Liver (tissue), 3 donors: Measurements from ENCODE around the gene VEGFA.

Source experiments
- CTCF ChIP-seq: fragments of 150-350 bp; IDR thresholded peaks from 2 replicates; pipeline ENCODE4 v1.5.1; 2017; ENCODE audit warnings: improper control_type of control experiment, low read depth, low read length; ENCODE audit not compliant: missing input control
- EGR1 ChIP-seq, 2 donors: IDR thresholded peaks; 2 replicates each; pipeline ENCODE4 v1.6.1; 2016 to 2018; ENCODE audit warnings: antibody characterized with exemption in 2 of 2, low read depth in 2 of 2
- GABPA ChIP-seq, 2 donors: IDR thresholded peaks in 1 of 2; conservative IDR thresholded peaks in 1 of 2; 2 replicates each; pipeline ENCODE4 v1.6.1; 2016; ENCODE audit warnings: antibody characterized with exemption in 2 of 2, mild to moderate bottlenecking in 1 of 2, moderate library complexity in 1 of 2
- JUND ChIP-seq, 2 donors: IDR thresholded peaks; 2 replicates each; pipeline ENCODE4 v1.6.1; 2016; ENCODE audit warnings: antibody characterized with exemption in 2 of 2
- MAX ChIP-seq: IDR thresholded peaks from 2 replicates; pipeline ENCODE4 v1.6.1; 2016; ENCODE audit warnings: antibody characterized with exemption
- RAD21 ChIP-seq, 2 donors: IDR thresholded peaks; 2 replicates each; pipeline ENCODE4 v1.6.1; 2016; ENCODE audit warnings: antibody characterized with exemption in 2 of 2, mild to moderate bottlenecking in 2 of 2
- RXRA ChIP-seq, 2 donors: IDR thresholded peaks; 2 replicates each; pipeline ENCODE4 v1.6.1; 2017 to 2018; ENCODE audit warnings: antibody characterized with exemption in 2 of 2, mild to moderate bottlenecking in 1 of 2
- SP1 ChIP-seq: IDR thresholded peaks from 2 replicates; pipeline ENCODE4 v1.6.1; 2018; ENCODE audit warnings: antibody characterized with exemption, mild to moderate bottlenecking
- TAF1 ChIP-seq: conservative IDR thresholded peaks from 2 replicates; pipeline ENCODE4 v1.6.1; 2016; ENCODE audit warnings: antibody characterized with exemption, mild to moderate bottlenecking
- YY1 ChIP-seq: IDR thresholded peaks from 2 replicates; pipeline ENCODE4 v1.6.1; 2016; ENCODE audit warnings: antibody characterized with exemption, mild to moderate bottlenecking
- ZBTB33 ChIP-seq: IDR thresholded peaks from 2 replicates; pipeline ENCODE4 v1.6.1; 2016; ENCODE audit warnings: antibody characterized with exemption
- TF ChIP-seq, protein P1 (sequence below): IDR thresholded peaks from 2 replicates; pipeline ENCODE4 v1.6.1; 2016; ENCODE audit warnings: antibody characterized with exemption, mild to moderate bottlenecking
- donor health status: healthy.
- donor health status: healthy.

DNA sequence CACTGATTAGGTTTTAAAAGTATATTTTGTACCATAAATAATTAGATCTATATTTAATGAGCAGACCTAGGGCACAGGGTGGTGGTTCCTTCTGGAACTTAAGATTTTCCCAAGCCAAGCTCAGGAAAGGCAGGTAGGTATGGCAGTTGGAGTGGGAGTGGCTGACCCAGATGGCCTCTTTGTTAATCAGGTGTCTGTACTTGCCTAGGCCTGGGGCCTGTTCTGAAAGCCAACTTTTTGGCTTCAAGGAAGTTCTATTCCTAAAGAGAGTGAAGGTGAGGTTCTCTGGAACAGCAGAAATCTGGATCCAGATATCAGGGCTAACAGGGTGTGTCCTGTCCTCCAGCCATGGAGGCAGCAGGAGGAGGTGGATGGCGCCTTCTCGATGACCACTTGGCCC, 44.9 kb downstream of the VEGFA start:
- TF ChIP-seq RXRA (IDR thresholded peaks at IDR 0.05) (no peak), GABPA (IDR thresholded peaks at IDR 0.05 in 1 of 2, conservative IDR thresholded peaks at IDR 0.05 in 1 of 2) (no peak), CTCF (no peak), RAD21 (IDR thresholded peaks at IDR 0.05) (no peak), YY1 (no peak), ZBTB33 (no peak), TAF1 (no peak), EGR1 (IDR thresholded peaks at IDR 0.05; ENCODE audit: low read depth in 2 of 2) (no peak), JUND (IDR thresholded peaks at IDR 0.05) (no peak), SP1 (no peak), MAX (no peak)
- TF ChIP-seq, protein P1, sequence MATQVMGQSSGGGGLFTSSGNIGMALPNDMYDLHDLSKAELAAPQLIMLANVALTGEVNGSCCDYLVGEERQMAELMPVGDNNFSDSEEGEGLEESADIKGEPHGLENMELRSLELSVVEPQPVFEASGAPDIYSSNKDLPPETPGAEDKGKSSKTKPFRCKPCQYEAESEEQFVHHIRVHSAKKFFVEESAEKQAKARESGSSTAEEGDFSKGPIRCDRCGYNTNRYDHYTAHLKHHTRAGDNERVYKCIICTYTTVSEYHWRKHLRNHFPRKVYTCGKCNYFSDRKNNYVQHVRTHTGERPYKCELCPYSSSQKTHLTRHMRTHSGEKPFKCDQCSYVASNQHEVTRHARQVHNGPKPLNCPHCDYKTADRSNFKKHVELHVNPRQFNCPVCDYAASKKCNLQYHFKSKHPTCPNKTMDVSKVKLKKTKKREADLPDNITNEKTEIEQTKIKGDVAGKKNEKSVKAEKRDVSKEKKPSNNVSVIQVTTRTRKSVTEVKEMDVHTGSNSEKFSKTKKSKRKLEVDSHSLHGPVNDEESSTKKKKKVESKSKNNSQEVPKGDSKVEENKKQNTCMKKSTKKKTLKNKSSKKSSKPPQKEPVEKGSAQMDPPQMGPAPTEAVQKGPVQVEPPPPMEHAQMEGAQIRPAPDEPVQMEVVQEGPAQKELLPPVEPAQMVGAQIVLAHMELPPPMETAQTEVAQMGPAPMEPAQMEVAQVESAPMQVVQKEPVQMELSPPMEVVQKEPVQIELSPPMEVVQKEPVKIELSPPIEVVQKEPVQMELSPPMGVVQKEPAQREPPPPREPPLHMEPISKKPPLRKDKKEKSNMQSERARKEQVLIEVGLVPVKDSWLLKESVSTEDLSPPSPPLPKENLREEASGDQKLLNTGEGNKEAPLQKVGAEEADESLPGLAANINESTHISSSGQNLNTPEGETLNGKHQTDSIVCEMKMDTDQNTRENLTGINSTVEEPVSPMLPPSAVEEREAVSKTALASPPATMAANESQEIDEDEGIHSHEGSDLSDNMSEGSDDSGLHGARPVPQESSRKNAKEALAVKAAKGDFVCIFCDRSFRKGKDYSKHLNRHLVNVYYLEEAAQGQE: no peak
